Peyer's patch (tissue), 4 donors: ENCODE results near the gene TMED6. TPM values are rescaled to one million over a fixed set of nuclear protein-coding genes. Genes with fewer than 3 reads are reported as not detected.

Source experiments
- DNase-seq, 3 donors: peaks; one replicate each; pipeline ENCODE4 v3.0.0-alpha.2; 2017 to 2019
- H3K27ac ChIP-seq, 4 donors: fragments of 200-600 bp; sonication (generic); one replicate each; pipeline ENCODE4 v1.5.1; 2016 to 2019
- H3K27me3 ChIP-seq, 2 donors: fragments of 200-600 bp; sonication (generic); one replicate each; pipeline ENCODE4 v1.5.1; 2019
- H3K36me3 ChIP-seq, 3 donors: fragments of 200-600 bp; sonication (generic); one replicate each; pipeline ENCODE4 v1.5.1; 2016 to 2019
- H3K4me1 ChIP-seq, 4 donors: fragments of 200-600 bp; sonication (generic); one replicate each; pipeline ENCODE4 v1.5.1; 2016 to 2019
- H3K4me3 ChIP-seq, 4 donors: fragments of 200-600 bp; sonication (generic); 1 replicate in 3 of 4; 2 replicates in 1 of 4; pipeline ENCODE4 v1.5.1; 2016 to 2019; ENCODE audit warnings: mild to moderate bottlenecking in 1 of 4
- H3K9me3 ChIP-seq, 4 donors: fragments of 200-600 bp; sonication (generic); one replicate each; pipeline ENCODE4 v1.5.1; 2016 to 2019; ENCODE audit warnings: mild to moderate bottlenecking in 1 of 4
- CTCF ChIP-seq, 6 experiments: fragments of 450-650 bp in 4 of 6; fragments of 200-600 bp in 2 of 6; sonication (generic) in 1 of 6; IDR thresholded peaks; one replicate each; pipeline ENCODE4 v1.5.1; 2017 to 2019; ENCODE audit warnings: antibody characterized with exemption in 6 of 6, mild to moderate bottlenecking in 3 of 6, moderate library complexity in 1 of 6
- POLR2A ChIP-seq, 2 donors: fragments of 450-650 bp; IDR thresholded peaks; one replicate each; pipeline ENCODE4 v1.5.1; 2017; ENCODE audit warnings: antibody characterized with exemption in 2 of 2, mild to moderate bottlenecking in 2 of 2, moderate library complexity in 2 of 2
- total RNA-seq, 4 donors: library from RNA; depleted of rRNA; stranded (reverse); fragments of >200 nt; gene quantifications; one replicate each; pipeline ENCODE4 v1.1.0, GENCODE V29; 2016

TMED6 gene
- total RNA-seq, 4 donors from 2014 or later, result 4.3 to 9.9 (median 6.6) TPM

GRCh38 chr16:69330286-69331109 is 21.1 kb downstream of the TMED6 start, which contains the start of gene PDF:
TSS of gene PDF (minus strand) at chr16:69330588. CDS start at chr16:69330570, 18 bp downstream.
- no peaks in the 10 kb centered on the region for H3K9me3 ChIP-seq
- DNase-seq, result peak; percentile 93 to 97 (median 97)
- H3K27me3 ChIP-seq, result no peaks in the 10 kb centered on the region
- peak within 1 kb of the TSS; percentile 83 to 99 (median 93) for H3K4me3 ChIP-seq
- H3K36me3 ChIP-seq, result peaks cover 0 to 40% (median 0%) of the 10 kb centered on the region in 3 donors
- H3K27ac ChIP-seq, result peak within 1 kb of the TSS; percentile 90 to 95 (median 92)
- H3K4me1 ChIP-seq, result peaks cover 0 to 43% (median 15%) of the 10 kb centered on the region in 4 donors
- peak; percentile 83 to 85 for TF ChIP-seq POLR2A (IDR thresholded peaks at IDR 0.05)
- TF ChIP-seq CTCF (IDR thresholded peaks at IDR 0.05), result peak in 2 of 6 experiments; percentile 7 to 13

- peak in 1 of 3 donors; percentile 47 for DNase-seq
- Histone ChIP-seq H3K27ac (peak overlapping the region; percentile 90 to 95 (median 92)), H3K36me3 (peaks cover 0 to 40% (median 0%) of the 10 kb centered on the region in 3 donors), H3K27me3 (no peaks in the 10 kb centered on the region), H3K4me3 (peak overlapping the region; percentile 83 to 99 (median 93)), H3K4me1 (peaks cover 0 to 47% (median 15%) of the 10 kb centered on the region in 4 donors), H3K9me3 (no peaks in the 10 kb centered on the region)
- TF ChIP-seq CTCF (IDR thresholded peaks at IDR 0.05) (no peak), POLR2A (IDR thresholded peaks at IDR 0.05) (no peak)
Observed at GRCh38 chr16:69329369-69330285, 22.0 kb downstream of the TMED6 start.

GRCh38 chr16:69328854-69329316 is 22.7 kb downstream of the TMED6 start:
- Histone ChIP-seq H3K9me3 (no peaks in the 10 kb centered on the region), H3K27ac (peak overlapping the region in 2 of 4 donors; percentile 57 to 90), H3K4me3 (peak overlapping the region in 2 of 4 donors; percentile 91 to 95), H3K36me3 (peaks cover 0 to 40% (median 0%) of the 10 kb centered on the region in 3 donors), H3K4me1 (peaks cover 0 to 50% (median 15%) of the 10 kb centered on the region in 4 donors), H3K27me3 (no peaks in the 10 kb centered on the region)
- no peak for TF ChIP-seq CTCF (IDR thresholded peaks at IDR 0.05)
- DNase-seq, result peak in 1 of 3 donors; percentile 39

GRCh38 chr16:69327585-69328310 is 23.8 kb downstream of the TMED6 start:
- Histone ChIP-seq H3K4me3 (no peak overlapping the region), H3K27me3 (no peaks in the 10 kb centered on the region), H3K9me3 (no peaks in the 10 kb centered on the region), H3K27ac (peak overlapping the region in 2 of 4 donors; percentile 57 to 90), H3K36me3 (peaks cover 0 to 40% (median 0%) of the 10 kb centered on the region in 3 donors), H3K4me1 (peaks cover 0 to 50% (median 15%) of the 10 kb centered on the region in 4 donors)
- no peak for DNase-seq
- TF ChIP-seq CTCF (IDR thresholded peaks at IDR 0.05) (no peak), POLR2A (IDR thresholded peaks at IDR 0.05) (no peak)
